ENCODE results near the gene IKBKE.

- TF ChIP-seq POLR2AphosphoS5 (IDR thresholded peaks at IDR 0.05; ENCODE audit: low read depth, low read length) (no peak), CTCF (IDR thresholded peaks at IDR 0.05) (no peak)
These were observed 56.0 kb downstream of the IKBKE start for GRCh38 chr1:206526064-206526911.
